Stimulated activated CD4-positive, alpha-beta T cell treated with anti-CD3 and anti-CD28 coated beads, Interleukin-12 subunit alpha, Interleukin-12 subunit beta, amount 100 ng/mL, for 24 hours (primary cell): ENCODE measurements around the gene SSH2.
"Not testable (repeated sequence)": the region's sequence is repeated elsewhere in the genome, so short reads cannot be mapped to it uniquely, and the experiment has no call there.

Source experiments
- DNase-seq, 2 experiments: peaks; one replicate each; pipeline ENCODE4 v3.0.0-alpha.2; 2020; ENCODE audit warnings: low read depth in 2 of 2

SSH2 gene

GRCh38 chr17:29929006-29929532 is 959 bp downstream of the SSH2 start:
- DNase-seq: no peak

DNA sequence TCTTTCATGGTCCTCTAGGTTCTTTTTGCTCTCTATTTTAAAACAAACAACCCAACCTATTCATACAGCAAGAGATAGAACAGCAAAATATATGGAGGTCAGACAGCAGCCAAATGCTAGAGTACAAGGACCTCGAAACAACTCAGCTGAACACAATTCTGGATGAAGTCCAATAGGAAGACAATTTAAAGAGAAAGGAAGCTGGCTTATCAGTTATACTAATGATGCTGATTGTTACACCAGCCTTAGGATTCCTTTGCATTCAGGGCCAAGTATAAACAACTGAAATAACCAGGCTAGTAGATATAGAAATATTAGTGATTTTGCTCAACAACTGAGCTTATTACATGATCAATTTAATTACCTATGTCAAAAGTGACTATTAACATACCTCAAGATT is 2.5 kb downstream of the SSH2 start:
- no peak for DNase-seq

DNA sequence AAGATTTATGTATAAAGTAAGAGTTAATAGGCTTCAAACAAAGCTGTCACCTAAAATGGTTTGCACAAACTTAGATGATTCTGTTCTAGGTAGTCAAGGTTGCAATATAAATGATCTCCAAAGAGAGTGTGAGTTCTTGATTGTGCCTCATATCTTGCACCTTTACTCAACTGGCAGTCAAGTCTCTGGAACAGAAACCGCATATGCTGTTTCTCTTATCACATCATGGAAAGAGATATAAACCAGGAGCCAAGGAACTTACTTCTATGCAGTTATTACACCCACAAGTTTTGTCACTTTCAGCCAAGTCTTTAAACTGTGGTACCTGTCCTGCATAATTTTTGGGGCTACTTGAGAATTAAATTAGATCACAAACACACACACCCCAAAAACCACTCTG is 5.2 kb downstream of the SSH2 start:
- DNase-seq: no peak

GRCh38 chr17:29918922-29919856 is 10.8 kb downstream of the SSH2 start:
- no peak for DNase-seq

DNA sequence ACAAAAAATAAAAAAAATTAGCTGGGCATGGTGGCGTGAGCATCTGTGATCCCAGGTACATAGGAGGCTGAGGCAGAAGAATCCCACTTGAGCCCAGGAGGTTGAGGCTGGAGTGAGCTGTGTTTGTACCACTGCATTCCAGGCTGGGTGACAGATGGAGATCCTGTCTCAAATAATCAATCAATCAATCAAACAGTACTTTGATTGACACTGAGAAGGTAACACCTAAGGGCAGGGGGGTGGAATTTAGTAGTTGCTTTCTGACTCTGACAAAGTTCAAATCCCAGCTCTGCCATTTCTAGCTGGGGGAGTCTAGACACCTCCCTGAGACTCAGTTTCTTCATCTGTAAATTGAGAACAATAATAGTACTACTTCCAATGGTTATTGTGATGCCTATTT is 12.0 kb downstream of the SSH2 start:
- DNase-seq: no peak

GRCh38 chr17:29914819-29915537 is 15.1 kb downstream of the SSH2 start:
- DNase-seq: no peak

GRCh38 chr17:29911641-29912177 is 18.3 kb downstream of the SSH2 start:
- no peak for DNase-seq

DNA sequence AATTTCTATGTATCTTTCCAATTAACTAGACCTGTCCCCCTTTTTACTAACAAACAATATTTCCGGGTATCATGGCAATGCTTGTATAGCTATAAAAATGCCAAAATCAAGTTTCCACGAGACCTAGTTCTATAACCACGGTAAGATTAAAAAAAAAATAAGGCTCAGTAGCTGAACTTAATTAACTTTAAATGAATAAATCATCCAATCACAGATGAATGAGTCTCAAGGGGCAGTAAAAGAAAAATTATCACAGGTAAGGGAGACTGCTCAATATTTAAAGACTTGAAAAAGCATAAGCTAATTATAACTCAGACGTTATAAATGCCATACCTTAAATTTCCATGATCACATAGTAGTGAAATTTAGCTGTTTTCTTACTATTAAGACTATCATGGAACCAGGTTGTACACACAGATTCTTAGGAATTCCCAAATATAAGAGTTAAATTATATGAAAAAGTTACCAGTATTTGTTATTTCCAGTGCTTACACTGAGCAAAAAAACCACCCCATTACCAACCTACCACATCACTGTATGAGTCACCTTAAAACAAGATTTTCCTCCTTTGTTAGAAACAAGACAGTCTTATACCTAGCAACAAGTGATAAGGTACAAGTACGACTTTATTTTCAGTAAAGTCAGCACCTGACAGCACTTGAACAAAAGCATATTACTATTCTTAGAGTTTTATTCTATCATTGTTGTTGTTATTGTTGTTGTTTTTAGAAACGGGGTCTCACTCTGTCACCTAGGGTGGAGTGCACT is 20.6 kb downstream of the SSH2 start:
- no peak for DNase-seq

DNA sequence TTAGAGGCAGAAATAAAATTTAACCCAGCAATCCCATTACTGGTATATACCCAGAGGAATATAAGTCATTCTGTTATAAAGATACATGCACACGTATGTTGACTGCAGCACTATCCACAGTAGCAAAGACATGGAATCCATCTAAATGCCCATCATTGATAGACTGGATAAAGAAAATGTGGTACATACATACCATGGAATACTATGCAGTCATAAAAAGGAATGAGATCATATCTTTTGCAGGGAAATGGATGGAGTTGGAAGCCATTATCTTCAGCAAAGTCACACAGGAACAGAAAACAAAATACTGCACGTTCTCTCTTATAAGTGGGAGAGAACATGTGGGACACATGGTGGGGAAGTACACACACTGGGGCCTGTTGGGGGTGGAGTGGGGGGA is 23.1 kb downstream of the SSH2 start:
- no peak for DNase-seq

GRCh38 chr17:29905879-29906167 is 24.2 kb downstream of the SSH2 start:
- no peak for DNase-seq

- no peak for DNase-seq
Measured at GRCh38 chr17:29905086-29905878, 24.7 kb downstream of the SSH2 start.

- no peak for DNase-seq
Measured at GRCh38 chr17:29903471-29903870, 26.6 kb downstream of the SSH2 start.

GRCh38 chr17:29897136-29897535 is 32.9 kb downstream of the SSH2 start:
- not testable (repeated sequence) for DNase-seq

DNA sequence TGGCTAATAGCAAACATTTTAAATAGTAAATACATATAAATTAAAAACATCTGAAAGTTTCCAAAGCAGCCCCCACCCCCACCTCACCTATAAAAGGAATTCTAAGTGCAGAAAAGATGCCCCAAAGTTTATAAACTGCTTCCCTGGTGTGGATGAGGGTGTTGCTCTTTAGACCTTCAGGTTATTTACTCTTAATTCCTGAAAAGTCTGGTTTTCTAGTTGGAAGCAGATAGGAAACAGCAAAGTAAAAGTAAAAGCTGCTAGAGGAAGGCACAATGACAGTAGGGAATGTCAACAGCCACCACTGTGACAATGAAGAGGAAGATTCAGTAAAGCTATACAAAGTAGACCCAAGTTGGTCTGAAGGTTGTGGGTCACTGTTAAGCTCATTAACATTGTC is 37.8 kb downstream of the SSH2 start:
- no peak for DNase-seq

DNA sequence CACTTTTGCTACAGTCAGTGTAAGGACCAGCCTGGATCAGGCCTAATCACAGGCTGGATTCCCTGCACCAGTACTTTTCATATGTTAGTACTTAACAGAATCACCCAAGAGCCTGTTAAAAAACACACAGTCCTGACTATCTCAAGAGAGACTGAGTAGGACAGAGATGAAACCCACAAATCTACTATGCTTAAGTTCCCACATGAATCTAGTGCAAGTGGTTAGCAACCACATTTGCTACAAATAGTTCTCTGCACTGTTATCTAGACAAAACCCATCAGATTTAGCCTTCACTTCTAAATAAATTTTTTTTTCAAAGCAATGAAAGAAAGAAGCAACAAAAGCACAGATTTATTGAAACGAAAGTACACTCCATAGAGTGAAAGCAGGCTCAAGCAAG is 38.9 kb downstream of the SSH2 start:
- no peak for DNase-seq

GRCh38 chr17:29885031-29885640 is 44.9 kb downstream of the SSH2 start:
- DNase-seq: no peak

DNA sequence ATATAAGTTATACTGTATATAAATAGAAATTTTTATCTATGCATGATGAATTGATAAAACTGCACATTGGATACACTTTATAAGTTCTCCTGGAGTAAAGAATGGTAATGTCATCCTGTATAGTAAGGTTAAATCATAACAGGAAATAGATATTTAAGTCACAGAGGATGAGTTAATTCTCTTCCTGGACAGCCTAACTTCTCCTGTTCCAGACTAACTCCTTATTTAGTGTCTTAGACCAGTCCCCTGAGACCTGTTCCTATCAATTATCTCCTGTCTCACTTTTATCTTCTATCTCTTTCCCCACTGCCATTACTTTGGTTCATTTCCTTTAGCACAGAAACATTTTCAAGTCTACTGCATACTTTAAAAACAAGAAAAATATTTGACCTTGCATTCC is 46.5 kb downstream of the SSH2 start:
- DNase-seq: no peak

DNA sequence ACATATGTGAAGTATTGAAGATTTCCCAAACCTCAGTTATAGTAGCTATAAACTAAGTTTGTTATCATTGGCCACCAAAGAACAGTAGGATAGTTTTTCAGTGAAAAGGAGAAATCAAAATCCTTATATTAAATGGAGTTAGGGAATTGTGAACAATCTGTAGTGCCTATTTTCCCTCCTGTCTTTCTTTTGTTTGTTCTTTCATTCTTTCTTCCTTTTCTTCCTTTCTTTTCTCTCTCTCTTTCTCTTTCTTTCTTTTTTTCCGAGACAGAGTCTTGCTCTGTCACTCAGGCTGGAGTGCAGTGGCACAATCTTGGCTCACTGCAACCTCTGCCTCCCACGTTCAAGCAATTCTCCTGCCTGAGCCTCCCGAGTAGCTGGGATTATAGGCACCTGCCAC is 48.8 kb downstream of the SSH2 start:
- no peak for DNase-seq

DNA sequence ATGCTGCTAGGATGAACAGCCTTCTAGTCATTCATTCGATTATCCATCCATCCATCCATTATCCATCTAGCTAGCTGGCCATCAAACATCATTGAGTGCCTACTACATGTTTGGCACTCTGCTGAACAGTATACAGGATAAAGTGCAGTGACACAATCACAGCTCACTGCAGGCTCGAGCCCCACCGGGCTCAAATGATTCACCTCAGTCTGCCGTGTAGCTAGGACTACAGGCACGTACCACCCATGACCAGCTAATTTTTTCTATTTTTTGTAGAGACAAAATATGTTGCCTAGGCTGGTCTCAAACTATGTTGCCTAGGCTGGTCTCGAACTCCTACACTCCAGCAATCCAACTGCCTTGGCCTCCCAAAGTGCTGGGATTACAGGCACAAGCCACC is 50.0 kb downstream of the SSH2 start:
- DNase-seq: no peak

DNA sequence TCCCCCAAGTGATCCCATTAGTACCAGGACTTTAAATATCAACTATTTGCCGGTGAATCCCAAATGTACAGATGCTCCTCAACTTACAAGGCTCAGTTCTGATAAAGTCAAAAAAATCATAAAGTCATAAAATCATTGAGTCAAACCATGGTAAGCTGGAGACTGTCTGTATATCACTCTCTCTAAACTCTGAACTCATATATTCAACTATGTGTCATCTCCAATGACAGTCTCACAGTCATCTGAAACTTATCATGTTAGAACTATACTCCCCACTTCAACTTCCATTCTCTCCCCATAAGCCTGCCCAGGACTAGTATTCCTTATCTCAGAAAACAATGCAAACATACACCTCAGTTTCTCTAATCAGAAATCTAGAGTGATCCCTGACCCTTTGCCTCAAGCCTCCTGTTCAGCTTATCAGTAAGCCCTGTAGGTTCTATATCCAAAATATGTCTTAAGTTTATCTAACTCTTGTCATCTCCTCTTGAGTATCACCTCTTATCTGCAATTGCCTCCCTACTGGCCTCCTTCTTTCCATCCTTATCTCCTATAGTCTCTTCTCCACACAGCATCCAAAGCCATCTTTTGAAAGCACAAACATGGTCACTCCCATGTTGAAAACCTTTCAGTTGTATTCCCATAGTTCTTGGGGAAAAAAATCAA is 55.0 kb downstream of the SSH2 start:
- DNase-seq: no peak
